Left colon (tissue), 2 donors: Measurements from ENCODE around the gene CYP19A1. TPM values are rescaled to one million over a fixed set of nuclear protein-coding genes. Genes with fewer than 3 reads are reported as not detected.
"Not testable (repeated sequence)": the region's sequence is repeated elsewhere in the genome, so short reads cannot be mapped to it uniquely, and the experiment has no call there.

ENCODE experiments used
- ATAC-seq: fragments of 200-7000 bp; cut with Tn5 transposase; one replicate; pipeline ENCODE4 v1.9.1; 2020; ENCODE audit warnings: mild to moderate bottlenecking, moderate library complexity
- DNase-seq, 2 donors: peaks; one replicate each; pipeline ENCODE4 v3.0.0-alpha.2; 2020
- intact Hi-C, 2 donors: fragments of 100-400 bp; cut with DNase I in 1 of 2; cut with micrococcal nuclease in 1 of 2; formaldehyde crosslinking; loops; one replicate each; pipeline versions ENCODE4 v1.11.2 to v1.14.0; 2022; cut with DNase I, micrococcal nuclease
- total RNA-seq, 2 donors: library from RNA; stranded (reverse); fragmentation: NEBNext Ultra II Directional; extraction: Animal tissue kit (Norgen Biotek cat#: 25700); gene quantifications; one replicate each; pipeline ENCODE4 v1.2.1, GENCODE V29; 2021
- donor health status: DM: no; HTN: no; CAD: no.
- donor health status: DM: yes; HTN: yes; CAD: no.

CYP19A1 gene
- total RNA-seq, 2 donors from 2014 or later, result 0.22 TPM; not detected in 1

DNA sequence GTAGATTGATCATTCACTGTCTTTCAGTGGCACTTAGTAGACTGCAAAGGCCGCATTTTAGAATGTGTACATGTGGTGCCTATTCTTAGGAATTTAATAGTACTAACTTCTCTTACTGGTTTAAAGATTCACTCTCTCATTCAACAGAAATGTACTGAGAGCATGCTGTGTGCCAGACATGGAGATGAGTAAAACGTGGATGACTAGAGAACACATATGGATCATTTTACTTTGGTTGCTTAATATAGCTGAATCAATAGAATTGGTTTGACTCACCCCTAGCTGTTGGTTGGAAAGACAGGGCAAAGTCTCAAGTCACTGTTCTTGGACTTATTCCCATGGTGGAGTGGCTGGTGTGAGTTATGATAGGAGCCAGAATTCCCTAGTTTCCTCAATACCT lies 134.6 kb downstream of the CYP19A1 start:
- no peak for DNase-seq
- peak; percentile 74 for ATAC-seq
- intact Hi-C loops, result no loop called here

DNA sequence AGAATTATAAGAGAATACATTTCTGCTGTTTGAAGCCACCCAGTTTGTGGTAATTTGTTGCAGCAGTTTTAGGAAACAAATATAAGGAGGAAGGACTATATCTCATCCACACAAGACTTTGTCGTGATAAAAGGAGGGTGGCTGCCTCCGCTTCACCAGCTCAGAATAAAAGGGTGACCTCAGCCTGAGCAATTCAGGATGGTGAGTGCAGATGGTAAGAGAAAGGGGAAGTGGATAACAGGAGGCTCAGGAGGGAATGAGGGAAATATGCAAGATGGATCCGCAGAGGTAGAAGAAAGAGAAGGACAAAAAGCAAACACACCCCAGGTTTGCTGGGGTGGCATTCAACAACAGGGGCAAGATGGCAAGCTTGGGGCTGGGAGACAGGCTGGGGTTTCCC lies 135.6 kb downstream of the CYP19A1 start:
- intact Hi-C loops, result no loop called here
- ATAC-seq, result no peak

DNA sequence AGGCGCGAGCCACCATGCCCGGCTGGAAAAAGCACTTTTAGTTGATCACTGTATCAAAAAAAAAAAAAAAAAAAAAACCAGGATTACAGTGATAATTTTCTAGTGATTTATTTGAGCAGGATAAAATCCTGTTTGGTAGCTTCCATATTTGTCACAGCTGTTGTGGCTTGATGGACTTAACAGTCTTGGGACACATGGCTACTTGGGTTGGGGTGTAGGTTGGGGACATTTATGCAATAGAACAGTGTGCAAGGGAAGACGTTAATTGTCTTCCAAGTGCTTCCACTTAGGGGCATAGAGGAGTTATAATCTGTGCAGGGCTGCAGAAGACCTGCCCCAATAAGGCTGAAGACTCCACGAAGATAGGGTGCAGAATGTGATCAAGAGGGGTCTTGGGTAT lies 136.8 kb downstream of the CYP19A1 start:
- ATAC-seq, result no peak
- intact Hi-C loops, result no loop called here
- DNase-seq, result no peak

More for the DNA sequence above, 135.6 kb downstream of the CYP19A1 start:
- no peak for DNase-seq

DNA sequence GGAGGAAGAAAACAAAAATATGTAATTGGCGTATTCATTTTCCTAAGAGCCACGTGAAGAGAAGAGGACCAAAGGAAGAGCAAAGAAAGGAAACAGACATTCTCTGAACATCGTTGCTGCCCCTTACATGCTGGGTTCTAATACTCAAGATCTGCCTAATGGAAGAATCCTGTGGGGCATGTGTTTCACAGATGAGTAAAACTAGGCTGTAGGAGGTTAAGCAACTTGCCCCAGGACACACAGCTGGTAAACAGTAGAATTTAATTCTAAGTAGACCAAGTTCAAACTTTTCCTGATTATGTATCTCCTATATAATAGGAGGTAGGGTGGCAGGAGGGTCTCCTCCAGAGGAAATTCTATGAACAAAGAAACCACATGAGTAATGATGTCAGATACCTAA lies 137.6 kb downstream of the CYP19A1 start:
- ATAC-seq (no peak), DNase-seq (no peak)
- intact Hi-C loops, result no loop called here

DNA sequence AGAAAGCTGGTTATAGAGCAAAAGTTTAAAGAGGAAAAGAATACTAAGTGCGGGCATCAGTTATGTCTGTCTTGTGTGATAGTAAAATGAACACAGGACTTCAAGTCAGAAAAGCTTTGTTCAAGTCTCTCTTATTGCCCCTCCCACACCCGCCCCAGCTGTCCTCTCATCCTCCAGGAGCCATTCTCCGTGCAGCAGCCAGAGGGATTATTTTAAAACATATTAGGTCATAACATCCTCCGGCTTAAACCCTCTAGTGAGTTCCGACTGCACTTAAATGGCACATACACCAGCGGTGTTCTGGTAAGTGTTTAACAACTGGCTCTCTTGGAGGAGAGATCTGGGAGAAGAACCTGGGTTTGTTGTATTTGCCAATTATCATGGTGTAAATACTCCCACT lies 138.9 kb downstream of the CYP19A1 start:
- ATAC-seq (no peak), DNase-seq (no peak)
- intact Hi-C loops, result no loop called here

DNA sequence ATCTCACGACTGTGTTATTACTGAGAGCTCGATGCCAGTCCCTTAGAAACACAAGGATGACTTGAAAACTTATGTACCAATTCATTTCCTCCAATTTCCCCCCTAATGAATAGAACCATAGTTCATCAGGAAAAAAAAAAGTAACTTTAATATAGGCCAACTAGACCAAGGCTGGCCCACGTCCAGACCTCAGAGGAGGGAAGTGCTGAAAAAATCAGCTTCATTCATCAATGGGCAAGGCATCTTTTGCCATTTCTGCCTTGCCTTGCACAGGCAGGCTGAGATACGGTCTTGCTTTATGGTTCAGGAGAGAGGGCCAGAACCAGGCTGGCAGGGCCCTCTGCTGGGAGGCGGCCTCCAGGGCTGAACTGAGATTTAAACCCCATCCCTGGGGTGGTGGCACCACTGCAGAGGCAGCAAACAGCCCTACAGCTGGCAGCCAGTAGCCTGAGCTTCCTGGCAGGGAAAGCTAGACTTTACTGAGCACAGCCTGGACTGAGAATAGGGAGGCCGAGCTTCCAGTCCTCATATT lies 139.6 kb downstream of the CYP19A1 start:
- DNase-seq (no peak), ATAC-seq (no peak)
- intact Hi-C loops, result no loop called here

DNA sequence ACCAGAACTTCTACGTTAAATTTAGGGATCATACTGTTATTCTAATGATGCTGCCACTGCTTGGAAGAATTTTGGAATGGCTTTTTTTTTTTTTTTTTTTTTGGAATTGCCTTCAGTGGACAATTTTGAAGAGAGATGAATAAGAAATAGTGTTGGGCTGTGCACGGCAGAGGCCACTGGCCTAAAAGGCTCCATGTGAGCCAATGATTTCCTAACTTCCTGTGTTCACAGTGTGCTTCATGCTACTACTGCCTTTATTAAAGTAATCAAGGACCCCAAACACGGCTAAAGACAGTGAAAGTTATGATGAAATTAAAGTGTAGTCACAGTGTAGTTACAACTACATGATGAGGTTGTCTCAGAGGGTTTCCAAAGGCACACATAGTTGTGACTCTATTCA lies 142.9 kb downstream of the CYP19A1 start:
- intact Hi-C loops, result no loop called here
- no peak for ATAC-seq

DNA sequence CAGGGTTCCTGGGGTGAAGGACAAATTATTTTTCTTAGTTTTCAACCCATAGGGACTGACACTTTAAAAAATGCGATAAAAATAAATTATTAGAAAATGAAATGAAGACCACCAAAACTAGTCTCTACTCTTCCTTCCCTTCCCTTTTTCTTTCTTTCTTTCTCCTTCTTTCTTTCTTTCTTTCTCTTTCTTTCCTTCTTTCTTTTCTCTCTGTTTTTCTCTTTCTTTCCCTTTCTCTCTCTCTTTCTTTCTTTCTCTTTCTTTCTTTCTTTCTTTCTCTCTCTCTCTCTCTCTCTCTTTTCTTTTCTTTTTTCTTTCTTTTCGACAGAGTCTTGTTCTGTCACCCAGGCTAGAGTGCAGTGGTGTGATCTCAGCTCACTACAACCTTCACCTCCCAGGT lies 144.4 kb downstream of the CYP19A1 start:
- DNase-seq, result no peak
- intact Hi-C loops, result no loop called here
- ATAC-seq, result no peak

More for the DNA sequence above, 142.9 kb downstream of the CYP19A1 start:
- DNase-seq, result no peak

DNA sequence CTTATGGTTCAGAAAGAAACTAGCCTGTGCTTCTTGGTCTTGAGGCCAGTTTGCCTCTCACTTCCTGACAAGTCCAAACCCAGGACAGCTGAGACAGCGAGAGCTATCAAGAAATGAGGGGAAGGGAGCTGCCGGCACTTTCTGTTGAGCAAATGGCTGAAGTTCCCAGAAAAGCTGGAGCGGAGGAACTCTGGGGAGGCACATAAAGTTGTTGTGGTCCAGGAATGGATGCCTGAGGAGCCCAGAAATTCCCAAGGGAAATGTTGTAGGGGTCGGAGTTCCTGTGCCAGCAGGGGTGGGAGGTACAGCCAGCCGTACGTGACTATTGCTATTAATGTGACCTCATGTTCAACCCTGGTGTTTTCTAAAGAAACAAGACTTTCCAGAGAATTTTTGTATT lies 144.9 kb downstream of the CYP19A1 start:
- DNase-seq (no peak), ATAC-seq (no peak)
- intact Hi-C loops, result no loop called here

DNA sequence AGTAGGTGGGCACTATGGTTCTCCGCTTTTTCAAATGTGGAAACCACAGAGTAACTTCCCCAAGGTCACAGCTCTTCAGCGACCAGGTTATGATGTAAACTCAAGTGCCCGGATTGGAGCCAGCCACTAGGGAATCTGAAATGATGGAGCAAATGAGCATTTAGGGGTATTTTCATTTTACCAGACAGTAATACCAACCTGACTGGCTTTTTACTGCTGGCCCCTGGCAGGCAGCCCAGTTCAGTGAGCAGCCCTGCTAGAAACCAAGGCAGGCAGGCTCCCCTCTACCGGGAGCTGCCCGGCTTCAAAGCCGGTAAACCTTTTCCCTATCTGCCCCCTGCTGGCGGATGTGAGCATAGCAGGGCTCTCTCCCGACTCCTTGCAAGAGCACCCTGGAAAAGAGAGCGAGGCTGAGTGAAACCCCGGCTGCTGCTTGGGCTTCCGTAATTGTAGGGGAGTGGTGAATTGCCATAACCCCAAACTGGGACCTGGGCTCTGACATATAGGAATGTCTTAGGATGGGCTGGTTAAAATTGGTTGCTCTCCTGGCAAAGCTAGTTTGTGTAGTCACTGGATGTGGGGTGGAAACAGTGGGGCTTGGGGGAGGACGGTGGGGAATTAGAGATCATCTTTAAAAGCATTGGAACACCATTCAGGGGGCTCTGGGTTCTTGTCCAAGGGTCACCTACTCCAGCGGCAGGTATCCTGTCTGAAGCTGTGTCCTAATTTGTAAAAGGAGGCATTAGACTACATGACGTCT lies 145.7 kb downstream of the CYP19A1 start:
- ATAC-seq (peak; percentile 94), DNase-seq (peak; percentile 76 to 91)
- intact Hi-C loops, result no loop called here

DNA sequence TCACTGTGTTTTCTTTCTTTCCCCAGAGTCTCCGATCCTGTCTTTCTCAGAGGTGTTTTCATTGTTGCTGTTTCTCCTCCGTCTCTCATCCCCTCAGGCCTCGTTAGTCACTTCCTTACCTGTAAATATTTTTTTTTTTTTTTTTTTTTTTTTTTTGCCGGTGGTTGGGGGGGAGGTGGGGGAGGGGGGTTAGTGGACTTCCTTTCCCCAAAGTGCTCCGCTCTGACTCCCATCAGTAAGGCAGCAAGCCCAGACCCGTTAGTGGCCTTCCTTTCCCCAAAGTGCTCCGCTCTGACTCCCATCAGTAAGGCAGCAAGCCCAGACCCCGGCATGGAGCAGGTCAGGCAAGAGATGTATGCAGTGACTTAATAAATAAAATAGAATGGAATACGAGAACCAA lies 146.6 kb downstream of the CYP19A1 start:
- no peak for ATAC-seq
- no peak for DNase-seq
- intact Hi-C loops, result no loop called here

DNA sequence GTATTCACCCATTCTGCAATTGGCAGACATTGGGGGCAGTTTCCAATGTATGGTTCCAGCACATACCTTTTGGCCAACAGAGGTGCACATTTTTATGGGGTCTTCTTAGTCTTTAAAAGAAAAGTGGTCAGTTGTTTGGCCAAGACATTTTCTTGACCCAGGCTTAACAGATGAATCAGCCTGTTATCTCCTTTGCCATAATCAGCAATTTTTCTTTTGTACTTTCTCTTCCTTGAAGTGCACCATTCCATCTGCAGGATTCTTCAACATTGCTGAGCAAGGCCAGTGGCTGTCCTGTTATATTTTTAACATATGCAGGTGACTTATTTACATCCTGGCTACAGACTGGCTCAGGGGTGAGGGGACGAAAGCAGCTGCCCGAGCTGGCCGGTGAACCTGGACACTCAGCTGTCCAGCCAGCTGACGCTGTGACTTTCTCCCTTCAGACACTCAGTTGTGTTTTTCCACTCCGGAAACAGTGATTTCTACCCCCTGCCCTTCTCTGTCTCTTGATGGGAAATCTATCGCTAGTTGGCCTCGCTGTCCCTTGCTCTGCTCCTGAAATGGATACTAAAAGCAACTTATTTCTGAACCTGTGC lies 147.2 kb downstream of the CYP19A1 start:
- DNase-seq (no peak), ATAC-seq (no peak)
- intact Hi-C loops, result no loop called here

DNA sequence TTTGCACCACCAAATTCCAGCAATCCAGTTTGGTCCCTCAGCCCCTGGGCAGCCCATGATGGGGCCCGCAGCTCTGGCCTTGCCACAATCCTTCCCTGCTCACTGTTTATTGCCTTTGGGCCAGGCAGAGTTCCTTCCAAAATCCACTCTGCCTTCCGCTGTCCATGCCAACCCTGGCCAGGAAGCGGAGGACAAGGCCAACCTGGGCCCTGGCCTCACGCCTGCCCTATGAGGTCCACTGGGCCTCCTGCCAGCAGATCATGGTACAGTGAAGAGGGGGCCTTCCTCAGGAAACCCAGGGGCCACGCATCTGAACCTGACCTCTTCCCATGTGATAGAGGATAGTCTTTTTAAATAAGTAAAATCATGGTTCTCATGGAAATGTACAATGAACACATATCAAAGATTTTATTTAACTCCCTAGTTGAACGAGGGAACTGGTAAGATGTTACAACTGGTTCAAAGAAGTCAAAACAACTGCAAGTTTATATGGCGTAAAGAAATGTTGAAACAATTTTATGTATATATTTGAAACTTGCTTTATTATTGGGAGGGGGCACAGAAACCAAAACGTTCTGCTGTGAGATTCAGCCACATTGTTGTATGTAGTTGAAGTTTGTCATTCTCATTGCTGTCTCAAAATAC lies 147.8 kb downstream of the CYP19A1 start:
- ATAC-seq, result no peak
- DNase-seq, result no peak
- intact Hi-C loops, result no loop called here

DNA sequence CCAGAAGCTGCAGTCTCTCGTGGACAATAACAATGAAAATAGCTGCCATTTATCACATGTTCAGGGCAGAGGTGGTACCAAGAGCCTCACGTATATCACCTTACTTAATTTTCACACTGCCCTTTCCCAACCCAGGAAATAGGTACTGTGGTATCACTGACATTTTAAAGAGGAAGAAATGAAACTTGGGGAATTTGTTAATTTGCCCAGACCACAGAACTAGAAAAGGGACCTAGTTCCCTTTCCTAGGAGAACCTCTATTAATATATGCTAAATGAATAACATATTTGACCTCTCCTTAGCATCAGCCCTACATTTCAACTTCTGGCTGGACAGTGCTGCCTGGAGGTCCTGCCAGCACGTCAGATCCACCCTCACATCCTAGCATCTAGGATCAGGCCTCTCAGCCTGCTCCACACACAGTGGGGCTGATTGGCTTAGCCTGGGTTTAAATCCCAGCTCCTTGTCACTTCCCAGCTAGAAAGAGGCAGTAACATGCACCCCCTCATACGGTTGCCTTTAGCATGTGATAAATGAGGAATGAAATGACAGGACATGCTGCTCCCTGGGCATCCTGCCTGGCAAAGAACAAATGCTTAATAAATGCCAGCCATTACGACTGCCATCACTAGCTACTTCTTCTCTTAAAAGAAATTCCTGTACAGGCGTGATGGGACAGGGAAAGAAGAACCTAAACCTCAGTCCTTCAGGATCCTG lies 148.6 kb downstream of the CYP19A1 start:
- ATAC-seq, result no peak

DNA sequence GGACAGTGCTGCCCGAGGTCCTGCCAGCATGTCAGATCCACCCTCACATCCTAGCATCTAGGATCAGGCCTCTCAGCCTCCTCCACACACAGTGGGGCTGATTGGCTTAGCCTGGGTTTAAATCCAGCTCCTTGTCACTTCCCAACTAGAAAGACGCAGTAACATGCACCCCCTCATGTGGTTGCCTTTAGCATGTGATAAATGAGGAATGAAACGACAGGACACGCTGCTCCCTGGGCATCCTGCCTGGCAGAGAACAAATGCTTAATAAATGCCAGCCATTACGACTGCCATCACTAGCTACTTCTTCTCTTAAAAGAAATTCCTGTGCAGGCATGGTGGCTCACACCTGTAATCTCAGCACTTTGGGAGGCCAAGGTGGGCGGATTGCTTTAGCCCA lies 149.6 kb downstream of the CYP19A1 start:
- DNase-seq, ATAC-seq, intact Hi-C loops: not testable (repeated sequence)

More for the DNA sequence above, 148.6 kb downstream of the CYP19A1 start:
- no peak for DNase-seq
- intact Hi-C loops, result no loop called here

DNA sequence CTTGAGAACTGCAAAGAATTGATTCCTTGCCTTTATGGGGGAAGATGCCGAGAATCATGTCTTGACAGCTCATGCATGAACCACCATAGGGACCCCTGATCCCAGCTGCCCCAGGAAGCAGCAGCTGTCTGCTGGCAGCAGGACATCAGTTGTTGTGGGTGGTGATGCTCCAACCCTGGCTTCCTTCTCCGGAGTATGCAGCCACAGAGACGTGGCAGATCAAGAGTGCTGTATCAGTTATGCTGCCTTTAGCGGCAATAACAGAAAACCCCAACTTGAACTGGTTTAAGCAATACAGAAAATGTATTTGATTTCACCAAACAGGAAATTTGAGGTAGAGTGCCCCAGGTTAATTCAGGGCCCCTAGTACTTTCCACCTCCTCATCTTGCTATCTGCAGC lies 151.5 kb downstream of the CYP19A1 start:
- DNase-seq, result no peak
- ATAC-seq, result no peak
- intact Hi-C loops, result no loop called here

DNA sequence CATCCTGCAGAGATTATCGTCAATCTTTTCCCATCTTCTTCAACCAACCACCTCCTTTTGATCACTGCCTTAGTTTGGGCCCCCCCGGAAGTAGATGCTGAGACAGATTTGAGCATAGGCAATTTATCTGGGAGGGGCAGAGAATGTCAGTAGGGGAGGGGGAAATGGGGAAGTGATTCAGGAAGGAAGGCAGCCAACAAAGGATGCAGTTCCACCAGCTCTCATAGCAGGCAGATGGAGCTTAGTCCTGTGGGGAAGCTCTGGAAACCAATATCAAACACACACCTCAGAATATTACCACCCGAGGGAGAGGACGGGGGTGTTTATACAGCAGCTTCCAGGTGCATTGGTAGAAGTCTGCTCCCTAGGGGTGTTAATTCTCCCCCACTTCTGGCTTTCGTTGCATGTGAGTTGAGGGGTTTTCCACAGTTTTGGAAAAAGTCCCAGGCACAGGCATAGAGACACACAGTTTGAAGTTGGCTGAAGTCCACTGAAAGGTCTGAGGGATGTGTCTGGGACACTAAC lies 152.2 kb downstream of the CYP19A1 start:
- no peak for DNase-seq
- intact Hi-C loops, result no loop called here
- no peak for ATAC-seq

DNA sequence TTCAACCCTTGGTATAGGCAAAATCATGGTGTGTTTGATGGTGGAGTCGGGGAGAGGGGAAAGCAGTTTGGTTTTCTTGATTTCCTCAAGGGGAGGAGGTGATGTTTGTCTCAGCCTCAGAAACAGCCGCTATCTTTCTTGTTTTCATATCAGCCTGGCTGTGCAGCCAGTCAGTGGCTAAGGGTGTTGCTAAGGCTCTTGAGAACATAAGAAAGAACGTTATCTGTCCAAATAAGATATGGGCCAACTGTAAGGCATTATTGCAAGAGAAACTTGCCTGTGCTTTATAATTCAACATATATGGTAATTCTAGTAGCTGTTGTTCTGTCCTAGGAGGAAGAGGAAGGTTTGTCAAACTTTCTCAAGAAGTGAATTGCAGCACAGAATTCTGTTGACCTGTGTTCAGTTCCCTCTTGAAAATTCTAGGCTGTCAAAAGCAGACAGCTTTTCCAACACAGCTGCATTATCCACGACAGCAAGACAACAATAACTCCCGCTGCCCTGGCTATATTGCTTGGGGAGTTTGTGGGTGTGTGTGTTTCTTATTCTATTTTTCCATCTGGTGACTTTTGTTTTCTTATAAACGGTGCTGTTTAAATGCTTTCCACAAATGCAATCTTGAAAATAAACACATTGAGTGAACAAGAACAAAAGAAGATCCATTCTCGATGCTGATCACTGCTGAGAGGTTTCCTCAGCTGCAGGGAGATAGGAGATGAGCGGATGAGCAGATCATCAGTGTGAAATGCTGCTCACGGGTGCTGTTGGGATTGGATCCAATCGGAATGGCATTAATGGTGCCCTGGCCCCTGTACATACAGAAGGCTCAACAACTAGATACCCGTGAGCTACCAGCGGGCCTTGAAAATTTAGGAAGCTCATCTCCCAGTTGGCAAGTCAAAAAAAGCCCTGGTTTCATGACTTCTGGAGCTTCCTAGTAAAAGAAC lies 152.9 kb downstream of the CYP19A1 start:
- ATAC-seq, result no peak
- DNase-seq, result no peak
- intact Hi-C loops, result no loop called here
